GM21360 (cell line): ENCODE measurements around the gene SLC6A17.

Source experiments
- ATAC-seq: cut with Tn5 transposase; IDR thresholded peaks from one replicate; pipeline ENCODE4 v1.9.1; 2021; ENCODE audit warnings: mild to moderate bottlenecking, moderate library complexity; ENCODE audit not compliant: unreplicated experiment

Gene SLC6A17

GRCh38 chr1:110135246-110135645 is 15.0 kb upstream of the SLC6A17 start:
- no peak for ATAC-seq

GRCh38 chr1:110135666-110136065 is 14.6 kb upstream of the SLC6A17 start:
- no peak for ATAC-seq

- ATAC-seq = no peak
These were observed 13.4 kb upstream of the SLC6A17 start for GRCh38 chr1:110136911-110137310.

- ATAC-seq = no peak
These were observed 11.3 kb upstream of the SLC6A17 start for GRCh38 chr1:110138956-110139355.

- ATAC-seq = no peak
These were observed 5.9 kb upstream of the SLC6A17 start for GRCh38 chr1:110144366-110144765.

- ATAC-seq = no peak
These were observed 1.3 kb upstream of the SLC6A17 start for GRCh38 chr1:110148961-110149360.

- no peak for ATAC-seq
These were observed 928 bp downstream of the SLC6A17 start for GRCh38 chr1:110151175-110151669.

GRCh38 chr1:110152133-110152785 is 2.0 kb downstream of the SLC6A17 start:
- ATAC-seq = no peak

GRCh38 chr1:110153407-110153950 is 3.2 kb downstream of the SLC6A17 start:
- ATAC-seq = no peak

GRCh38 chr1:110155878-110156522 is 5.7 kb downstream of the SLC6A17 start:
- no peak for ATAC-seq

- ATAC-seq = no peak
These were observed 8.0 kb downstream of the SLC6A17 start for GRCh38 chr1:110158261-110158660.

GRCh38 chr1:110159168-110159567 is 8.9 kb downstream of the SLC6A17 start:
- no peak for ATAC-seq

GRCh38 chr1:110160538-110161100 is 10.3 kb downstream of the SLC6A17 start:
- ATAC-seq = no peak

- no peak for ATAC-seq
These were observed 10.9 kb downstream of the SLC6A17 start for GRCh38 chr1:110161165-110161564.

- ATAC-seq = no peak
These were observed 11.6 kb downstream of the SLC6A17 start for GRCh38 chr1:110161849-110162248.

- no peak for ATAC-seq
These were observed 13.3 kb downstream of the SLC6A17 start for GRCh38 chr1:110163591-110163990.

- no peak for ATAC-seq
These were observed 14.5 kb downstream of the SLC6A17 start for GRCh38 chr1:110164725-110165350.

GRCh38 chr1:110165761-110166231 is 15.5 kb downstream of the SLC6A17 start:
- ATAC-seq = no peak

GRCh38 chr1:110166861-110167260 is 16.6 kb downstream of the SLC6A17 start:
- ATAC-seq = no peak

- ATAC-seq = no peak
These were observed 20.8 kb downstream of the SLC6A17 start for GRCh38 chr1:110170766-110171733.
